ENCODE data around the gene HOTAIR.

HOTAIR gene

GRCh38 chr12:53956251-53956887 is 18.4 kb downstream of the HOTAIR start:
- DNase-seq = no peak

GRCh38 chr12:53955776-53956250 is 18.9 kb downstream of the HOTAIR start:
- no peak for DNase-seq

GRCh38 chr12:53955036-53955775 is 19.5 kb downstream of the HOTAIR start:
- DNase-seq = no peak

- no peak for DNase-seq
These were observed 20.1 kb downstream of the HOTAIR start, which contains the start of gene HOXC12 for GRCh38 chr12:53954694-53955035. TSS of gene HOXC12 (plus strand) at chr12:53954903. CDS start at chr12:53954930, 27 bp downstream.

GRCh38 chr12:53953831-53954693 is 20.7 kb downstream of the HOTAIR start:
- no peak for DNase-seq

GRCh38 chr12:53952871-53953734 is 21.7 kb downstream of the HOTAIR start:
- DNase-seq = no peak

- no peak for DNase-seq
These were observed 22.4 kb downstream of the HOTAIR start for GRCh38 chr12:53952335-53952694.

GRCh38 chr12:53951577-53952334 is 23.0 kb downstream of the HOTAIR start:
- no peak for DNase-seq

- DNase-seq = no peak
These were observed 23.8 kb downstream of the HOTAIR start for GRCh38 chr12:53950789-53951576.

- DNase-seq = no peak
These were observed 24.3 kb downstream of the HOTAIR start for GRCh38 chr12:53950437-53950773.

GRCh38 chr12:53949631-53950436 is 24.9 kb downstream of the HOTAIR start:
- DNase-seq = no peak

GRCh38 chr12:53948650-53949593 is 25.8 kb downstream of the HOTAIR start:
- DNase-seq = no peak

- no peak for DNase-seq
These were observed 27.0 kb downstream of the HOTAIR start for GRCh38 chr12:53947743-53948142.

GRCh38 chr12:53944907-53945847 is 29.6 kb downstream of the HOTAIR start:
- no peak for DNase-seq

GRCh38 chr12:53944209-53944608 is 30.5 kb downstream of the HOTAIR start:
- DNase-seq = no peak

- no peak for DNase-seq
These were observed 32.2 kb downstream of the HOTAIR start for GRCh38 chr12:53942467-53942997.

GRCh38 chr12:53941750-53942149 is 33.0 kb downstream of the HOTAIR start:
- no peak for DNase-seq

GRCh38 chr12:53941187-53941586 is 33.6 kb downstream of the HOTAIR start:
- DNase-seq = no peak

Measured in activated CD4-positive, alpha-beta T cell treated with anti-CD3 and anti-CD28 coated beads for 4 hours (primary cell).